Activated naive CD8-positive, alpha-beta T cell treated with anti-CD3 and anti-CD28 coated beads, Interleukin-2, amount 50 U/mL, for 24 hours (primary cell): ENCODE measurements around the gene PARK7.

ENCODE experiments used
- ATAC-seq: fragments of 150-1000 bp; cut with Tn5 transposase; one replicate; pipeline ENCODE4 v1.10.0; 2021
- DNase-seq: peaks from one replicate; pipeline ENCODE4 v3.0.0; 2021
- H3K27ac Mint-ChIP-seq: one replicate; pipeline ENCODE4 v1.8.0; 2021; ENCODE audit warnings: mild to moderate bottlenecking, mixed read lengths
- H3K27me3 Mint-ChIP-seq: one replicate; pipeline ENCODE4 v1.8.0; 2021; ENCODE audit warnings: mixed read lengths
- H3K36me3 Mint-ChIP-seq: one replicate; pipeline ENCODE4 v1.8.0; 2021; ENCODE audit warnings: low read depth, mixed read lengths
- H3K4me1 Mint-ChIP-seq: one replicate; pipeline ENCODE4 v1.8.0; 2021; ENCODE audit warnings: mixed read lengths
- H3K4me3 Mint-ChIP-seq: one replicate; pipeline ENCODE4 v1.8.0; 2021; ENCODE audit warnings: mild to moderate bottlenecking, moderate library complexity, mixed read lengths
- H3K9me3 Mint-ChIP-seq: one replicate; pipeline ENCODE4 v1.8.0; 2021; ENCODE audit warnings: mixed read lengths

The PARK7 gene

GRCh38 chr1:7985851-7986612 lies 24.5 kb downstream of the PARK7 start:
- H3K27ac Mint-ChIP-seq, result no peak overlapping the region
- peaks cover 8% of the 10 kb centered on the region for H3K4me1 Mint-ChIP-seq
- H3K4me3 Mint-ChIP-seq, result no peak overlapping the region
- ATAC-seq (no peak), DNase-seq (no peak)
- no peaks in the 10 kb centered on the region for H3K9me3 Mint-ChIP-seq
- no peaks in the 10 kb centered on the region for H3K27me3 Mint-ChIP-seq
- peaks cover 60% of the 10 kb centered on the region for H3K36me3 Mint-ChIP-seq

- ATAC-seq (no peak), DNase-seq (no peak)
- H3K9me3 Mint-ChIP-seq, result no peaks in the 10 kb centered on the region
- no peak overlapping the region for H3K4me3 Mint-ChIP-seq
- no peaks in the 10 kb centered on the region for H3K27me3 Mint-ChIP-seq
- H3K4me1 Mint-ChIP-seq, result peaks cover 3% of the 10 kb centered on the region
- no peak overlapping the region for H3K27ac Mint-ChIP-seq
- H3K36me3 Mint-ChIP-seq, result peaks cover 57% of the 10 kb centered on the region
Observed at GRCh38 chr1:7987528-7987927, 26.0 kb downstream of the PARK7 start.

- H3K4me1 Mint-ChIP-seq, result peaks cover 2% of the 10 kb centered on the region
- no peaks in the 10 kb centered on the region for H3K27me3 Mint-ChIP-seq
- no peak overlapping the region for H3K27ac Mint-ChIP-seq
- ATAC-seq (no peak), DNase-seq (no peak)
- H3K36me3 Mint-ChIP-seq, result peaks cover 50% of the 10 kb centered on the region
- H3K4me3 Mint-ChIP-seq, result no peak overlapping the region
- no peaks in the 10 kb centered on the region for H3K9me3 Mint-ChIP-seq
Observed at GRCh38 chr1:7988576-7988975, 27.1 kb downstream of the PARK7 start.

- Mint-ChIP-seq H3K27me3 (no peaks in the 10 kb centered on the region), H3K4me1 (peaks cover 7% of the 10 kb centered on the region), H3K9me3 (no peaks in the 10 kb centered on the region), H3K4me3 (no peak overlapping the region), H3K36me3 (peaks cover 45% of the 10 kb centered on the region), H3K27ac (peak overlapping the region; percentile 33)
- ATAC-seq, result no peak
- DNase-seq, result no peak
Observed at GRCh38 chr1:7989762-7990428, 28.4 kb downstream of the PARK7 start.

- H3K27ac Mint-ChIP-seq, result no peak overlapping the region
- no peak overlapping the region for H3K4me3 Mint-ChIP-seq
- H3K36me3 Mint-ChIP-seq, result peaks cover 36% of the 10 kb centered on the region
- no peaks in the 10 kb centered on the region for H3K9me3 Mint-ChIP-seq
- peaks cover 7% of the 10 kb centered on the region for H3K4me1 Mint-ChIP-seq
- ATAC-seq (no peak), DNase-seq (no peak)
- H3K27me3 Mint-ChIP-seq, result no peaks in the 10 kb centered on the region
Observed at GRCh38 chr1:7991504-7992440, 30.3 kb downstream of the PARK7 start.

GRCh38 chr1:7992885-7993284 lies 31.4 kb downstream of the PARK7 start:
- Mint-ChIP-seq H3K4me1 (peaks cover 7% of the 10 kb centered on the region), H3K36me3 (peaks cover 41% of the 10 kb centered on the region), H3K9me3 (no peaks in the 10 kb centered on the region), H3K27me3 (no peaks in the 10 kb centered on the region), H3K27ac (no peak overlapping the region), H3K4me3 (no peak overlapping the region)
- DNase-seq (no peak), ATAC-seq (no peak)

- H3K4me1 Mint-ChIP-seq, result peaks cover 7% of the 10 kb centered on the region
- no peaks in the 10 kb centered on the region for H3K9me3 Mint-ChIP-seq
- DNase-seq (no peak), ATAC-seq (no peak)
- H3K27ac Mint-ChIP-seq, result peak overlapping the region; percentile 5
- no peak overlapping the region for H3K4me3 Mint-ChIP-seq
- peaks cover 42% of the 10 kb centered on the region for H3K36me3 Mint-ChIP-seq
- H3K27me3 Mint-ChIP-seq, result no peaks in the 10 kb centered on the region
Observed at GRCh38 chr1:7993593-7994479, 32.3 kb downstream of the PARK7 start.

- Mint-ChIP-seq H3K36me3 (peaks cover 37% of the 10 kb centered on the region), H3K4me1 (peaks cover 7% of the 10 kb centered on the region), H3K9me3 (no peaks in the 10 kb centered on the region), H3K4me3 (no peak overlapping the region), H3K27me3 (no peaks in the 10 kb centered on the region), H3K27ac (no peak overlapping the region)
- ATAC-seq, result no peak
- no peak for DNase-seq
Observed at GRCh38 chr1:7994827-7995226, 33.3 kb downstream of the PARK7 start.

GRCh38 chr1:7995437-7995836 lies 33.9 kb downstream of the PARK7 start:
- H3K36me3 Mint-ChIP-seq, result peaks cover 34% of the 10 kb centered on the region
- H3K27me3 Mint-ChIP-seq, result no peaks in the 10 kb centered on the region
- DNase-seq (no peak), ATAC-seq (no peak)
- peaks cover 4% of the 10 kb centered on the region for H3K4me1 Mint-ChIP-seq
- H3K9me3 Mint-ChIP-seq, result no peaks in the 10 kb centered on the region
- no peak overlapping the region for H3K4me3 Mint-ChIP-seq
- H3K27ac Mint-ChIP-seq, result no peak overlapping the region

GRCh38 chr1:8002329-8002910 lies 40.9 kb downstream of the PARK7 start:
- no peak for ATAC-seq
- Mint-ChIP-seq H3K4me1 (no peaks in the 10 kb centered on the region), H3K36me3 (peaks cover 22% of the 10 kb centered on the region), H3K27me3 (no peaks in the 10 kb centered on the region), H3K4me3 (no peak overlapping the region), H3K27ac (no peak overlapping the region), H3K9me3 (no peaks in the 10 kb centered on the region)
- DNase-seq, result no peak

- no peak for DNase-seq
- Mint-ChIP-seq H3K4me1 (no peaks in the 10 kb centered on the region), H3K9me3 (no peaks in the 10 kb centered on the region), H3K27ac (no peak overlapping the region), H3K27me3 (no peaks in the 10 kb centered on the region), H3K4me3 (no peak overlapping the region), H3K36me3 (peaks cover 20% of the 10 kb centered on the region)
- no peak for ATAC-seq
Observed at GRCh38 chr1:8002921-8003320, 41.4 kb downstream of the PARK7 start.

GRCh38 chr1:8003438-8004112 lies 42.1 kb downstream of the PARK7 start:
- no peak overlapping the region for H3K27ac Mint-ChIP-seq
- DNase-seq (no peak), ATAC-seq (no peak)
- no peak overlapping the region for H3K4me3 Mint-ChIP-seq
- no peaks in the 10 kb centered on the region for H3K4me1 Mint-ChIP-seq
- H3K9me3 Mint-ChIP-seq, result no peaks in the 10 kb centered on the region
- no peaks in the 10 kb centered on the region for H3K27me3 Mint-ChIP-seq
- H3K36me3 Mint-ChIP-seq, result peaks cover 19% of the 10 kb centered on the region

- H3K9me3 Mint-ChIP-seq, result no peaks in the 10 kb centered on the region
- H3K4me1 Mint-ChIP-seq, result no peaks in the 10 kb centered on the region
- no peak overlapping the region for H3K4me3 Mint-ChIP-seq
- ATAC-seq, result no peak
- no peak overlapping the region for H3K27ac Mint-ChIP-seq
- H3K36me3 Mint-ChIP-seq, result peaks cover 19% of the 10 kb centered on the region
- H3K27me3 Mint-ChIP-seq, result no peaks in the 10 kb centered on the region
- DNase-seq, result no peak
Observed at GRCh38 chr1:8004113-8004802, 42.7 kb downstream of the PARK7 start.
